Panc1 (cell line): ENCODE results near the gene SLC4A2. TPM values are rescaled to one million over a fixed set of nuclear protein-coding genes. Genes with fewer than 3 reads are reported as not detected.

Source experiments
- ATAC-seq: fragments of 200-7000 bp; cut with Tn5 transposase; 2 replicates; pipeline ENCODE4 v1.9.1; 2020; ENCODE audit warnings: mild to moderate bottlenecking, moderate library complexity
- BruUV-seq: library from RNA; stranded (reverse); fragments of 400-500 nt; replicated peaks from 2 replicates; lab custom pipeline; 2021; lab: Mats Ljungman, UMichigan
- CTCF ChIA-PET: fragments of 300-600 bp; sonication (Branson Sonifier 250); formaldehyde crosslinking; loops from one replicate; lab custom pipeline; 2022; ENCODE audit warnings: antibody characterized with exemption; lab: Charles Lee
- POLR2A ChIA-PET: fragments of 300-600 bp; sonication (Branson Sonifier 250); formaldehyde crosslinking; loops from one replicate; lab custom pipeline; 2022; ENCODE audit warnings: antibody characterized with exemption; lab: Charles Lee
- DNase-seq: peaks from one replicate; pipeline ENCODE4 v3.0.0-alpha.2; 2010; ENCODE audit warnings: low read depth, low spot score
- H3K27ac ChIP-seq: 2 replicates; pipeline ENCODE4 v1.5.1; 2011; ENCODE audit warnings: mild to moderate bottlenecking, low read length, inconsistent platforms
- H3K27me3 ChIP-seq: fragments of 200-500 bp; sonication (Bioruptor generic); 2 replicates; pipeline ENCODE4 v1.6.0; 2014; ENCODE audit warnings: low read length, inconsistent platforms; ENCODE audit not compliant: control insufficient read depth, insufficient read depth
- H3K36me3 ChIP-seq: fragments of 200-500 bp; sonication (Bioruptor generic); 2 replicates; pipeline ENCODE4 v1.5.1; 2014; ENCODE audit warnings: inconsistent platforms, mild to moderate bottlenecking, low read length, moderate library complexity; ENCODE audit not compliant: control insufficient read depth, insufficient read depth
- H3K4me1 ChIP-seq: 2 replicates; pipeline ENCODE4 v1.5.1; 2011; ENCODE audit warnings: inconsistent platforms, mild to moderate bottlenecking, low read length, moderate library complexity; ENCODE audit not compliant: control insufficient read depth, insufficient read depth
- H3K4me3 ChIP-seq, 2 experiments: 2 replicates each; pipeline ENCODE4 v1.5.1; 2011 to 2012; ENCODE audit warnings: low read depth in 2 of 2, low read length in 2 of 2, mild to moderate bottlenecking in 2 of 2, inconsistent platforms in 1 of 2, moderate library complexity in 1 of 2
- H3K9me3 ChIP-seq: fragments of 200-500 bp; sonication (Bioruptor generic); 2 replicates; pipeline ENCODE4 v1.5.1; 2014; ENCODE audit warnings: low read depth, mild to moderate bottlenecking, inconsistent platforms, low read length, moderate library complexity; ENCODE audit not compliant: control insufficient read depth, insufficient read depth
- POLR2AphosphoS5 ChIP-seq: IDR thresholded peaks from 2 replicates; pipeline ENCODE4 v1.6.1; 2012; ENCODE audit warnings: mild to moderate bottlenecking, low read depth, low read length, moderate library complexity
- SIN3A ChIP-seq: IDR thresholded peaks from 2 replicates; pipeline ENCODE4 v1.6.1; 2012; ENCODE audit warnings: low read depth, mild to moderate bottlenecking, low read length, moderate library complexity, borderline replicate concordance; ENCODE audit not compliant: insufficient read depth
- TCF7L2 ChIP-seq: IDR thresholded peaks from 2 replicates; pipeline ENCODE4 v1.6.1; 2011; ENCODE audit warnings: mild to moderate bottlenecking, low read depth, low read length, inconsistent platforms
- in situ Hi-C: cut with HindIII; loops from 2 replicates; pipeline ENCODE4 v1.10.0; 2016; ENCODE audit warnings: low sequenced_read_pairs, low pct_unique_long_range_greater_than_20kb
- intact Hi-C: fragments of 100-400 bp; cut with micrococcal nuclease; formaldehyde crosslinking; loops from one replicate; pipeline ENCODE4 v1.10.0; 2022; ENCODE audit not compliant: unreplicated experiment
- total RNA-seq: library from RNA; stranded (reverse); gene quantifications from one replicate; pipeline ENCODE4 v1.2.1, GENCODE V29; 2021; ENCODE audit not compliant: unreplicated experiment
- TF ChIP-seq, protein P1 (sequence below), 2 experiments: IDR thresholded peaks; 2 replicates each; pipeline ENCODE4 v1.6.1; 2011 to 2012; ENCODE audit warnings: low read depth in 2 of 2, control low read depth in 1 of 2, low read length in 1 of 2, mild to moderate bottlenecking in 1 of 2, moderate library complexity in 1 of 2; ENCODE audit not compliant: insufficient read depth in 1 of 2
- TF ChIP-seq, protein P2 (sequence below): fragments of 450-650 bp; IDR thresholded peaks from 2 replicates; pipeline ENCODE4 v1.5.1; 2017; ENCODE audit warnings: mild to moderate bottlenecking

The SLC4A2 gene
- total RNA-seq, 1 experiment from 2014 or later: 580 TPM

DNA sequence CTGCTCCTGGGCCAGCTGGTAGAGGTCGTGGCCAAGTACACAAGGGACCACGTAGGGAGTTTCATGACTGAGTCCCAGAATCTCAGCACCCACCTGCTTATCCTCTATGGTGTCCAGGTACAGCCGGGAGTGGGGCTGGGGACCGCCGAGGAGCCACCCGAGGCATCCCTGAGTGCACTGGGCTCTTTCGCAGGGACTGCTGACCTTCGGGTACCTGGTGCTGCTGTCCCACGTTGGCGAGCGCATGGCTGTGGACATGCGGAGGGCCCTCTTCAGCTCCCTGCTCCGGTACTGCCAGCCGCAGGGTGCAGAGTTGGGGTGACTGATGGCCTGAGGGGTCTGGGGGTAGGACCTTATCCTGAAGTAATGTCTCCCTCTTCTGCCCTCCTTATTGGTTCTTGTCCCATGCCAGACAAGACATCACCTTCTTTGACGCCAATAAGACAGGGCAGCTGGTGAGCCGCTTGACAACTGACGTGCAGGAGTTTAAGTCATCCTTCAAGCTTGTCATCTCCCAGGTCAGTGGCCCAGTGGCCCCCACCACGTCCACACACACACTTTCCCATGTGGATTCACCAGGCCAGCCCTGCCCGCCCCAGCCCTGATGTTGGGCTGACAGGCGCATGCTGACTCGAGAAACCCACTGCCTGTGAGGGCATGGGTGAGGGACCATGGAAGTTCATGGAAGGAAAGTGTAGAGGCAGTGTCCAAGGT is 24.9 kb upstream of the SLC4A2 start:
- POLR2A ChIA-PET: no interaction called here
- DNase-seq (no peak), ATAC-seq (no peak)
- no peaks in the 10 kb centered on the region for H3K27me3 ChIP-seq
- CTCF ChIA-PET: no interaction called here
- H3K27ac ChIP-seq: no peak overlapping the region
- H3K9me3 ChIP-seq: no peaks in the 10 kb centered on the region
- in situ Hi-C loops: no loop called here
- H3K4me1 ChIP-seq: peaks cover 11% of the 10 kb centered on the region
- no peaks in the 10 kb centered on the region for H3K36me3 ChIP-seq
- intact Hi-C loops: no loop called here
- no peak overlapping the region for H3K4me3 ChIP-seq
- no TSS peak for BruUV-seq
- TF ChIP-seq, protein P1, sequence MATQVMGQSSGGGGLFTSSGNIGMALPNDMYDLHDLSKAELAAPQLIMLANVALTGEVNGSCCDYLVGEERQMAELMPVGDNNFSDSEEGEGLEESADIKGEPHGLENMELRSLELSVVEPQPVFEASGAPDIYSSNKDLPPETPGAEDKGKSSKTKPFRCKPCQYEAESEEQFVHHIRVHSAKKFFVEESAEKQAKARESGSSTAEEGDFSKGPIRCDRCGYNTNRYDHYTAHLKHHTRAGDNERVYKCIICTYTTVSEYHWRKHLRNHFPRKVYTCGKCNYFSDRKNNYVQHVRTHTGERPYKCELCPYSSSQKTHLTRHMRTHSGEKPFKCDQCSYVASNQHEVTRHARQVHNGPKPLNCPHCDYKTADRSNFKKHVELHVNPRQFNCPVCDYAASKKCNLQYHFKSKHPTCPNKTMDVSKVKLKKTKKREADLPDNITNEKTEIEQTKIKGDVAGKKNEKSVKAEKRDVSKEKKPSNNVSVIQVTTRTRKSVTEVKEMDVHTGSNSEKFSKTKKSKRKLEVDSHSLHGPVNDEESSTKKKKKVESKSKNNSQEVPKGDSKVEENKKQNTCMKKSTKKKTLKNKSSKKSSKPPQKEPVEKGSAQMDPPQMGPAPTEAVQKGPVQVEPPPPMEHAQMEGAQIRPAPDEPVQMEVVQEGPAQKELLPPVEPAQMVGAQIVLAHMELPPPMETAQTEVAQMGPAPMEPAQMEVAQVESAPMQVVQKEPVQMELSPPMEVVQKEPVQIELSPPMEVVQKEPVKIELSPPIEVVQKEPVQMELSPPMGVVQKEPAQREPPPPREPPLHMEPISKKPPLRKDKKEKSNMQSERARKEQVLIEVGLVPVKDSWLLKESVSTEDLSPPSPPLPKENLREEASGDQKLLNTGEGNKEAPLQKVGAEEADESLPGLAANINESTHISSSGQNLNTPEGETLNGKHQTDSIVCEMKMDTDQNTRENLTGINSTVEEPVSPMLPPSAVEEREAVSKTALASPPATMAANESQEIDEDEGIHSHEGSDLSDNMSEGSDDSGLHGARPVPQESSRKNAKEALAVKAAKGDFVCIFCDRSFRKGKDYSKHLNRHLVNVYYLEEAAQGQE (IDR thresholded peaks at IDR 0.05; ENCODE audit: insufficient read depth in 1 of 2, low read depth in 2 of 2, low read length in 1 of 2): no peak
- no peak for TF ChIP-seq POLR2AphosphoS5
- TF ChIP-seq SIN3A: no peak
- TF ChIP-seq TCF7L2: no peak
- TF ChIP-seq, protein P2, sequence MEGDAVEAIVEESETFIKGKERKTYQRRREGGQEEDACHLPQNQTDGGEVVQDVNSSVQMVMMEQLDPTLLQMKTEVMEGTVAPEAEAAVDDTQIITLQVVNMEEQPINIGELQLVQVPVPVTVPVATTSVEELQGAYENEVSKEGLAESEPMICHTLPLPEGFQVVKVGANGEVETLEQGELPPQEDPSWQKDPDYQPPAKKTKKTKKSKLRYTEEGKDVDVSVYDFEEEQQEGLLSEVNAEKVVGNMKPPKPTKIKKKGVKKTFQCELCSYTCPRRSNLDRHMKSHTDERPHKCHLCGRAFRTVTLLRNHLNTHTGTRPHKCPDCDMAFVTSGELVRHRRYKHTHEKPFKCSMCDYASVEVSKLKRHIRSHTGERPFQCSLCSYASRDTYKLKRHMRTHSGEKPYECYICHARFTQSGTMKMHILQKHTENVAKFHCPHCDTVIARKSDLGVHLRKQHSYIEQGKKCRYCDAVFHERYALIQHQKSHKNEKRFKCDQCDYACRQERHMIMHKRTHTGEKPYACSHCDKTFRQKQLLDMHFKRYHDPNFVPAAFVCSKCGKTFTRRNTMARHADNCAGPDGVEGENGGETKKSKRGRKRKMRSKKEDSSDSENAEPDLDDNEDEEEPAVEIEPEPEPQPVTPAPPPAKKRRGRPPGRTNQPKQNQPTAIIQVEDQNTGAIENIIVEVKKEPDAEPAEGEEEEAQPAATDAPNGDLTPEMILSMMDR: no peak

DNA sequence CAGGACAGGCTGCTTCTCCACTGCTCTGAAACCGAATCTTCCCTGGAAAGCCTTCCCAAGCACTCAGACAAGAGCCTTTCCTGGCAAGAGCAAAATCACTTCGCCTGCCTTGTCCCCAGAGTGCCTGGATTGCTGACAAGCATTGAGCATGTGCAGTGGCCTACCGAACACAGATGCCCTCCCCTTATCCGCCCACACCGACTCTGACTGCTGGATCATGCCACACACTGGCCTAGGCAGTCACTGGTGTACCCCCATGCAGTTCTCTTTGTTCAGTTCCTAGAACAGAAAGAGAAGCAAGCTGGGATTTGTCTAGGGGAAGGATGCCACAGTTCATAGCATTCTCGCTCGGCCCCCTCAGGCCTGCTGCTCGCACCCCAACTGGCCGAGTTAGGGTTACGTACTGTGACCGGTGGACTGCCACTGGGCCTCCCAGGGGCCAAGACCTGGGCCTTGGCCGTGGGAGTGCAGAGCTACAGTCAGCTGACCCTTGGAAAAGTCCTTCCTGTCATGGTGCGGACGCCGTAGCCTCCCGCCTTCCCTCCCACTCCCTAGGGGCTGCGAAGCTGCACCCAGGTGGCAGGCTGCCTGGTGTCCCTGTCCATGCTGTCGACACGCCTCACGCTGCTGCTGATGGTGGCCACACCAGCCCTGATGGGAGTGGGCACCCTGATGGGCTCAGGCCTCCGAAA is 24.2 kb upstream of the SLC4A2 start:
- Histone ChIP-seq H3K4me1 (peaks cover 15% of the 10 kb centered on the region), H3K27me3 (no peaks in the 10 kb centered on the region), H3K9me3 (no peaks in the 10 kb centered on the region), H3K36me3 (no peaks in the 10 kb centered on the region), H3K27ac (no peak overlapping the region), H3K4me3 (no peak overlapping the region)
- TF ChIP-seq TCF7L2 (no peak), POLR2AphosphoS5 (no peak), SIN3A (no peak)
- TF ChIP-seq, protein P1 (IDR thresholded peaks at IDR 0.05; ENCODE audit: insufficient read depth in 1 of 2, low read depth in 2 of 2, low read length in 1 of 2): no peak
- TF ChIP-seq, protein P2: no peak
- ChIA-PET POLR2A (no interaction called here), CTCF (no interaction called here)
- no TSS peak for BruUV-seq
- intact Hi-C loops (no loop called here), in situ Hi-C loops (no loop called here)
- DNase-seq (no peak), ATAC-seq (no peak)
